Measurements from ENCODE around the gene QSOX2.
A peak's percentile ranks its signal among the peaks of the same experiment; 100 is the strongest.

QSOX2 gene

DNA sequence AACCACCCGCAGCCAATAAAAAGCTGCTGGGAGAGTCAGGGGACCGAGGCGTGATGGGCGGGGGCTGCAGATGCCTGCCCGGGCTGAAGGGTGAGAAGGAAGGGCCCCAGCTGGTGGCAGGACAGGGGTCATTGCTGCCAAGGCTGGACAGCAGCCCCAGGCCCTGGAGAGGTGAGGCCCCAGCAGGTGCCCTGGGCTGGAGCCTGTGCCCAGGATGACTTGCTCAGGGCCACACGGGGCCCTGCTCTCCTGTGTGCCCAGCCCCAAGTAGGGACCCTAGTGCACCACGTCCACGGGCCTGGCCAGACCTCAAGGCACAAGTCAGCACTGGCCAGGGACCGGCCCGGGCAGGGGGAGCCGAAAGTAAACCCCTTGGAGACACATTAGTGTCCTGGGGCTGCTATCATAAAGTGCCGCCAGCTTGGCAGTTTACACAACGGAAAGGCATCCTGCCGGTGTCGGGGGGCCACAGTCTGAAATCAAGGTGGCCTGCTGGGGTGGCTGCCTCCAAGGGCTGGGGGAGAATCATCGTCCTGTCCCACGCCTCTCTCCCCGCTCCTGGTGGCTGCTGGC is 62.7 kb downstream of the QSOX2 start:
- Histone ChIP-seq H3K27ac (ENCODE audit: extremely low read depth, low read depth, low read length) (no peak overlapping the region), H3K4me1 (ENCODE audit: control insufficient read depth, insufficient read depth, low read length) (no peaks in the 10 kb centered on the region), H3K4me3 (ENCODE audit: low read depth, low read length) (no peak overlapping the region), H3K36me3 (ENCODE audit: control insufficient read depth in 2 of 2, insufficient read depth in 1 of 2, low read length in 2 of 2) (no peaks in the 10 kb centered on the region), H3K9me3 (ENCODE audit: control insufficient read depth, insufficient read depth, low read depth, low read length) (no peaks in the 10 kb centered on the region)
- POLR2A ChIA-PET, result no interaction called here
- CTCF ChIA-PET, result interaction anchor here (0.5 to 1.4 kb wide), 2 partner anchors 13 to 14 kb away, joined by 3 to 6 read pairs; no protein-coding TSS in a partner anchor
- TF ChIP-seq, protein P1, sequence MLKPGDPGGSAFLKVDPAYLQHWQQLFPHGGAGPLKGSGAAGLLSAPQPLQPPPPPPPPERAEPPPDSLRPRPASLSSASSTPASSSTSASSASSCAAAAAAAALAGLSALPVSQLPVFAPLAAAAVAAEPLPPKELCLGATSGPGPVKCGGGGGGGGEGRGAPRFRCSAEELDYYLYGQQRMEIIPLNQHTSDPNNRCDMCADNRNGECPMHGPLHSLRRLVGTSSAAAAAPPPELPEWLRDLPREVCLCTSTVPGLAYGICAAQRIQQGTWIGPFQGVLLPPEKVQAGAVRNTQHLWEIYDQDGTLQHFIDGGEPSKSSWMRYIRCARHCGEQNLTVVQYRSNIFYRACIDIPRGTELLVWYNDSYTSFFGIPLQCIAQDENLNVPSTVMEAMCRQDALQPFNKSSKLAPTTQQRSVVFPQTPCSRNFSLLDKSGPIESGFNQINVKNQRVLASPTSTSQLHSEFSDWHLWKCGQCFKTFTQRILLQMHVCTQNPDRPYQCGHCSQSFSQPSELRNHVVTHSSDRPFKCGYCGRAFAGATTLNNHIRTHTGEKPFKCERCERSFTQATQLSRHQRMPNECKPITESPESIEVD (tag by site-specific recombination; IDR thresholded peaks at IDR 0.05), result no peak
- TF ChIP-seq, protein P2, sequence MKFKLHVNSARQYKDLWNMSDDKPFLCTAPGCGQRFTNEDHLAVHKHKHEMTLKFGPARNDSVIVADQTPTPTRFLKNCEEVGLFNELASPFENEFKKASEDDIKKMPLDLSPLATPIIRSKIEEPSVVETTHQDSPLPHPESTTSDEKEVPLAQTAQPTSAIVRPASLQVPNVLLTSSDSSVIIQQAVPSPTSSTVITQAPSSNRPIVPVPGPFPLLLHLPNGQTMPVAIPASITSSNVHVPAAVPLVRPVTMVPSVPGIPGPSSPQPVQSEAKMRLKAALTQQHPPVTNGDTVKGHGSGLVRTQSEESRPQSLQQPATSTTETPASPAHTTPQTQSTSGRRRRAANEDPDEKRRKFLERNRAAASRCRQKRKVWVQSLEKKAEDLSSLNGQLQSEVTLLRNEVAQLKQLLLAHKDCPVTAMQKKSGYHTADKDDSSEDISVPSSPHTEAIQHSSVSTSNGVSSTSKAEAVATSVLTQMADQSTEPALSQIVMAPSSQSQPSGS (tag by site-specific recombination; IDR thresholded peaks at IDR 0.05; ENCODE audit: low read depth), result no peak
- TF ChIP-seq ZNF223 (tag by site-specific recombination; IDR thresholded peaks at IDR 0.05) (no peak), ZNF558 (tag by site-specific recombination; IDR thresholded peaks at IDR 0.05) (no peak), ZBTB7A (tag by site-specific recombination; IDR thresholded peaks at IDR 0.05; ENCODE audit: low read depth) (no peak), ZEB2 (tag by site-specific recombination; IDR thresholded peaks at IDR 0.05) (no peak), HOXC10 (CRISPR knock-in tag; IDR thresholded peaks at IDR 0.05) (no peak), ZNF791 (tag by site-specific recombination; IDR thresholded peaks at IDR 0.05) (no peak), ZIC2 (tag by site-specific recombination; IDR thresholded peaks at IDR 0.05) (0 out of 2 replicates have a peak, but pooled peaks have one; percentile 19), ZNF335 (tag by site-specific recombination; conservative IDR thresholded peaks at IDR 0.05) (no peak), ZNF174 (tag by site-specific recombination; IDR thresholded peaks at IDR 0.05) (no peak)
- TF ChIP-seq, protein P3, sequence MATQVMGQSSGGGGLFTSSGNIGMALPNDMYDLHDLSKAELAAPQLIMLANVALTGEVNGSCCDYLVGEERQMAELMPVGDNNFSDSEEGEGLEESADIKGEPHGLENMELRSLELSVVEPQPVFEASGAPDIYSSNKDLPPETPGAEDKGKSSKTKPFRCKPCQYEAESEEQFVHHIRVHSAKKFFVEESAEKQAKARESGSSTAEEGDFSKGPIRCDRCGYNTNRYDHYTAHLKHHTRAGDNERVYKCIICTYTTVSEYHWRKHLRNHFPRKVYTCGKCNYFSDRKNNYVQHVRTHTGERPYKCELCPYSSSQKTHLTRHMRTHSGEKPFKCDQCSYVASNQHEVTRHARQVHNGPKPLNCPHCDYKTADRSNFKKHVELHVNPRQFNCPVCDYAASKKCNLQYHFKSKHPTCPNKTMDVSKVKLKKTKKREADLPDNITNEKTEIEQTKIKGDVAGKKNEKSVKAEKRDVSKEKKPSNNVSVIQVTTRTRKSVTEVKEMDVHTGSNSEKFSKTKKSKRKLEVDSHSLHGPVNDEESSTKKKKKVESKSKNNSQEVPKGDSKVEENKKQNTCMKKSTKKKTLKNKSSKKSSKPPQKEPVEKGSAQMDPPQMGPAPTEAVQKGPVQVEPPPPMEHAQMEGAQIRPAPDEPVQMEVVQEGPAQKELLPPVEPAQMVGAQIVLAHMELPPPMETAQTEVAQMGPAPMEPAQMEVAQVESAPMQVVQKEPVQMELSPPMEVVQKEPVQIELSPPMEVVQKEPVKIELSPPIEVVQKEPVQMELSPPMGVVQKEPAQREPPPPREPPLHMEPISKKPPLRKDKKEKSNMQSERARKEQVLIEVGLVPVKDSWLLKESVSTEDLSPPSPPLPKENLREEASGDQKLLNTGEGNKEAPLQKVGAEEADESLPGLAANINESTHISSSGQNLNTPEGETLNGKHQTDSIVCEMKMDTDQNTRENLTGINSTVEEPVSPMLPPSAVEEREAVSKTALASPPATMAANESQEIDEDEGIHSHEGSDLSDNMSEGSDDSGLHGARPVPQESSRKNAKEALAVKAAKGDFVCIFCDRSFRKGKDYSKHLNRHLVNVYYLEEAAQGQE (tag by site-specific recombination; IDR thresholded peaks at IDR 0.05), result peak; percentile 58; the same call in 1 of the 2 replicates

DNA sequence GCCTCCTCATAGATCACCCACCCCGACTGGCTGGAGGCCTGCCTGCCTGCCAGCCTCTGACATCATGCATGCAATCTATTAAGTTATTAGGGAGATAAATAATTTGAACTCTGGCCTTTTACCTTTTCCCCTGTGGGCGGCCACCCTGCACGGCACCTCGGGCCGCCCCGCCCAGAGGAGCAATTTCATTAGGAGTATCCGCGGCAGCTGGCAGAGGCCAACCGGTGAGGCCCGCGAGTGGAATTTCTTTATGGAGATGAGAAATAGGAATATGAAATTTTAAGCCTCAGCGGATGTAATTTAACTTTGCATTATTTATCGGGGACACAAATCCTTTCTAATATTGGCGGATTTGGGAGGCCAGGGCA is 63.2 kb downstream of the QSOX2 start:
- POLR2A ChIA-PET, result no interaction called here
- H3K9me3 ChIP-seq (ENCODE audit: control insufficient read depth, insufficient read depth, low read depth, low read length), result no peaks in the 10 kb centered on the region
- no peaks in the 10 kb centered on the region for H3K36me3 ChIP-seq (ENCODE audit: control insufficient read depth in 2 of 2, insufficient read depth in 1 of 2, low read length in 2 of 2)
- H3K27ac ChIP-seq (ENCODE audit: extremely low read depth, low read depth, low read length), result no peak overlapping the region
- CTCF ChIA-PET, result interaction anchor here (1.4 kb wide), 1 partner anchor 12 kb away, joined by 6 read pairs; no protein-coding TSS in a partner anchor
- H3K4me3 ChIP-seq (ENCODE audit: low read depth, low read length), result no peak overlapping the region
- H3K4me1 ChIP-seq (ENCODE audit: control insufficient read depth, insufficient read depth, low read length), result no peaks in the 10 kb centered on the region
- TF ChIP-seq ZBTB48 (tag by site-specific recombination; IDR thresholded peaks at IDR 0.05), result no peak
- no peak for TF ChIP-seq ZNF837 (tag by site-specific recombination; IDR thresholded peaks at IDR 0.05)
- no peak for TF ChIP-seq ZNF112 (tag by site-specific recombination; IDR thresholded peaks at IDR 0.05)
- TF ChIP-seq ZNF560 (tag by site-specific recombination; IDR thresholded peaks at IDR 0.05; ENCODE audit: borderline replicate concordance), result no peak
- TF ChIP-seq ZNF221 (tag by site-specific recombination; IDR thresholded peaks at IDR 0.05; ENCODE audit: borderline replicate concordance), result no peak
- no peak for TF ChIP-seq GFI1B (tag by site-specific recombination; IDR thresholded peaks at IDR 0.05)
- TF ChIP-seq ZNF292 (tag by site-specific recombination; IDR thresholded peaks at IDR 0.05; ENCODE audit: borderline replicate concordance, low read depth), result no peak
- no peak for TF ChIP-seq EGR2 (tag by site-specific recombination; IDR thresholded peaks at IDR 0.05; ENCODE audit: low read depth)
- TF ChIP-seq ZNF514 (tag by site-specific recombination; IDR thresholded peaks at IDR 0.05), result no peak
- TF ChIP-seq ZFP3 (tag by site-specific recombination; IDR thresholded peaks at IDR 0.05; ENCODE audit: low read depth), result no peak
- no peak for TF ChIP-seq ZNF335 (tag by site-specific recombination; conservative IDR thresholded peaks at IDR 0.05)
- no peak for TF ChIP-seq ZNF311 (tag by site-specific recombination; IDR thresholded peaks at IDR 0.05; ENCODE audit: borderline replicate concordance)
- TF ChIP-seq, protein P4, sequence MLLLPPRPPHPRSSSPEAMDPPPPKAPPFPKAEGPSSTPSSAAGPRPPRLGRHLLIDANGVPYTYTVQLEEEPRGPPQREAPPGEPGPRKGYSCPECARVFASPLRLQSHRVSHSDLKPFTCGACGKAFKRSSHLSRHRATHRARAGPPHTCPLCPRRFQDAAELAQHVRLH (tag by site-specific recombination; IDR thresholded peaks at IDR 0.05), result no peak
- TF ChIP-seq, protein P5, sequence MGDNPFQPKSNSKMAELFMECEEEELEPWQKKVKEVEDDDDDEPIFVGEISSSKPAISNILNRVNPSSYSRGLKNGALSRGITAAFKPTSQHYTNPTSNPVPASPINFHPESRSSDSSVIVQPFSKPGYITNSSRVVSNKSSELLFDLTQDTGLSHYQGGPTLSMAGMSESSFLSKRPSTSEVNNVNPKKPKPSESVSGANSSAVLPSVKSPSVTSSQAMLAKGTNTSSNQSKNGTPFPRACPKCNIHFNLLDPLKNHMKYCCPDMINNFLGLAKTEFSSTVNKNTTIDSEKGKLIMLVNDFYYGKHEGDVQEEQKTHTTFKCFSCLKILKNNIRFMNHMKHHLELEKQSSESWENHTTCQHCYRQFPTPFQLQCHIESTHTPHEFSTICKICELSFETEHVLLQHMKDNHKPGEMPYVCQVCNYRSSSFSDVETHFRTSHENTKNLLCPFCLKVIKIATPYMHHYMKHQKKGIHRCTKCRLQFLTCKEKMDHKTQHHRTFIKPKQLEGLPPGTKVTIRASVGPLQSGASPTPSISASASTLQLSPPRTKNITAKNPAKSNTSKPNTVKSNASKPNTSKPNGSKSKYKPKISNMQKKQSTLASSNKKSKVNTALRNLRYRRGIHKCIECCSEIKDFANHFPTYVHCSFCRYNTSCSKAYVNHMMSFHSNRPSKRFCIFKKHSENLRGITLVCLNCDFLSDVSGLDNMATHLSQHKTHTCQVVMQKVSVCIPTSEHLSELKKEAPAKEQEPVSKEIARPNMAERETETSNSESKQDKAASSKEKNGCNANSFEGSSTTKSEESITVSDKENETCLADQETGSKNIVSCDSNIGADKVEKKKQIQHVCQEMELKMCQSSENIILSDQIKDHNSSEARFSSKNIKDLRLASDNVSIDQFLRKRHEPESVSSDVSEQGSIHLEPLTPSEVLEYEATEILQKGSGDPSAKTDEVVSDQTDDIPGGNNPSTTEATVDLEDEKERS (tag by site-specific recombination; IDR thresholded peaks at IDR 0.05), result no peak
- TF ChIP-seq ZNF585B (tag by site-specific recombination; IDR thresholded peaks at IDR 0.05), result no peak

All from HEK293 (cell line).